ENCODE measurements around the gene WDR7.

DNA sequence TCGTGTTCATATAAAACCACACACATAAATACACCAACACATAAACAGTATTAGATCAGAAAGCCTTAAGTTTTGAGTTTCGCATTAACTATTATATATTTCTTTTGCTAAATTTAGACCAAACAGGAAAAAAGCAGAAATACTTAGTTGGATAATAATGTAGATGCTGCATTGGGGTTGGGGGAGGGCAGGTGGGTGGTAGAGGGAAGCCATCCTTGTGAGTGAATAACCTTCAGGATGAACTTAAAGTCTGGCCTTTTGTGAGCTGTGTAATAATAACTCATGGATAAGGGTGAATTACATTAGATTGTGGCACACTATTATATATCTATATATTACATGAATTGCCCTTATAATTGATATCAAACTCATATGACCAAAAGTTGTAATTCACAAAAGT lies 174.7 kb downstream of the WDR7 start:
- no peak for TF ChIP-seq CTCF (IDR thresholded peaks at IDR 0.05)
- no peak for TF ChIP-seq EP300 (IDR thresholded peaks at IDR 0.05)
- TF ChIP-seq RNF2 (IDR thresholded peaks at IDR 0.05; ENCODE audit: borderline replicate concordance, low read depth), result no peak
- no peak for TF ChIP-seq ELK1 (IDR thresholded peaks at IDR 0.05; ENCODE audit: low read depth, low read length)
- no peak for TF ChIP-seq GATA3 (IDR thresholded peaks at IDR 0.05; ENCODE audit: borderline replicate concordance)

Measured in A549 (cell line).